Endothelial cell of umbilical vein (primary cell): ENCODE data around the gene FGF12. TPM values are rescaled to one million over a fixed set of nuclear protein-coding genes. Genes with fewer than 3 reads are reported as not detected.

ENCODE experiments used
- BruUV-seq: library from RNA; stranded (reverse); fragments of 400-500 nt; replicated peaks from 2 replicates; lab custom pipeline; 2021; lab: Mats Ljungman, UMichigan
- CTCF ChIA-PET: fragments of 300-600, 350-600 bp; sonication (Branson Sonifier 250); formaldehyde crosslinking; loops from one replicate; lab custom pipeline; 2021; ENCODE audit warnings: antibody characterized with exemption, inconsistent platforms; lab: Charles Lee
- POLR2A ChIA-PET: fragments of 300-600, 350-600 bp; sonication (Branson Sonifier 250); formaldehyde crosslinking; loops from one replicate; lab custom pipeline; 2021; ENCODE audit warnings: antibody characterized with exemption, inconsistent platforms; lab: Charles Lee
- DNase-seq: peaks from one replicate; pipeline ENCODE4 v3.0.0-alpha.2; 2011; ENCODE audit warnings: low read depth, low spot score
- FAIRE-seq: peaks from 2 replicates; lab custom pipeline; 2011; peaks lifted over from hg19 to GRCh38; lab: Jason Lieb, UNC
- H2AFZ ChIP-seq: 2 replicates; pipeline ENCODE4 v1.6.0; 2012; ENCODE audit warnings: low read depth, low read length, control low read depth, inconsistent platforms
- H3K27ac ChIP-seq: 2 replicates; pipeline ENCODE4 v1.5.1; 2011; ENCODE audit warnings: low read depth, mild to moderate bottlenecking, control low read depth, low read length, moderate library complexity; ENCODE audit not compliant: insufficient read depth
- H3K27me3 ChIP-seq, 2 experiments: 2 replicates each; pipeline versions ENCODE4 v1.6.0 to v1.6.1; 2011; ENCODE audit warnings: low read length in 2 of 2, mixed read lengths in 1 of 2; ENCODE audit not compliant: control insufficient read depth in 2 of 2, insufficient read depth in 2 of 2
- H3K36me3 ChIP-seq, 2 experiments: 2 replicates in 1 of 2; 3 replicates in 1 of 2; pipeline ENCODE4 v1.5.1; 2011; ENCODE audit warnings: low read length in 2 of 2, mild to moderate bottlenecking in 1 of 2, moderate library complexity in 1 of 2; ENCODE audit not compliant: control insufficient read depth in 2 of 2, insufficient read depth in 2 of 2; ENCODE audit errors: extremely low read depth in 1 of 2
- H3K4me1 ChIP-seq: 3 replicates; pipeline ENCODE4 v1.5.1; 2011; ENCODE audit warnings: mild to moderate bottlenecking, low read length; ENCODE audit not compliant: control insufficient read depth, insufficient read depth; ENCODE audit errors: extremely low read depth
- H3K4me2 ChIP-seq: 2 replicates; pipeline ENCODE4 v1.6.1; 2011; ENCODE audit warnings: low read length, control low read depth, mixed read lengths; ENCODE audit not compliant: insufficient read depth
- H3K4me3 ChIP-seq, 3 experiments: fragments of 200-600 bp in 1 of 3; sonication (generic), shearing (Covaris generic) in 1 of 3; replicated peaks in 1 of 3; 2 replicates each; pipeline ENCODE4 v1.5.1; 2011 to 2016; ENCODE audit warnings: control low read depth in 3 of 3, low read length in 3 of 3, mild to moderate bottlenecking in 2 of 3, inconsistent platforms in 1 of 3, low read depth in 1 of 3, moderate library complexity in 1 of 3; ENCODE audit not compliant: insufficient read depth in 1 of 3
- H3K79me2 ChIP-seq: 2 replicates; pipeline ENCODE4 v1.6.0; 2012; ENCODE audit warnings: low read length, inconsistent platforms; ENCODE audit not compliant: control insufficient read depth, insufficient read depth
- H3K9ac ChIP-seq: replicated peaks from 2 replicates; pipeline ENCODE3; 2011; ENCODE audit warnings: low read length, control low read depth; ENCODE audit not compliant: insufficient read depth; ENCODE audit errors: extremely low read depth
- H3K9me1 ChIP-seq: replicated peaks from 3 replicates; pipeline ENCODE4 v1.6.0; 2011; ENCODE audit warnings: mild to moderate bottlenecking, low read length; ENCODE audit not compliant: control insufficient read depth, insufficient read depth; ENCODE audit errors: extremely low read depth
- H3K9me3 ChIP-seq: replicated peaks from 2 replicates; pipeline ENCODE4 v1.5.1; 2012; ENCODE audit warnings: low read length, inconsistent platforms; ENCODE audit not compliant: control insufficient read depth, insufficient read depth
- H4K20me1 ChIP-seq: replicated peaks from 2 replicates; pipeline ENCODE3; 2011; ENCODE audit warnings: mild to moderate bottlenecking, low read length; ENCODE audit not compliant: control insufficient read depth, insufficient read depth; ENCODE audit errors: extremely low read depth
- EZH2 ChIP-seq: IDR thresholded peaks from 2 replicates; pipeline ENCODE4 v1.6.1; 2012; ENCODE audit warnings: borderline replicate concordance, low read depth, mild to moderate bottlenecking, moderate library complexity, low read length, inconsistent platforms; ENCODE audit not compliant: severe bottlenecking
- FOS ChIP-seq: IDR thresholded peaks from 2 replicates; pipeline ENCODE4 v1.6.1; 2011; ENCODE audit warnings: mild to moderate bottlenecking, low read length, moderate library complexity, borderline replicate concordance; ENCODE audit not compliant: insufficient read depth
- GATA2 ChIP-seq: IDR thresholded peaks from 2 replicates; pipeline ENCODE4 v1.7.0; 2011; ENCODE audit warnings: low read depth, mild to moderate bottlenecking, moderate library complexity, mixed read lengths, low read length; ENCODE audit not compliant: insufficient read length, insufficient read depth
- JUN ChIP-seq: IDR thresholded peaks from 2 replicates; pipeline ENCODE4 v1.6.1; 2011; ENCODE audit warnings: borderline replicate concordance, low read depth; ENCODE audit not compliant: insufficient read length, insufficient read depth
- MYC ChIP-seq: IDR thresholded peaks from one replicate; pipeline ENCODE4 v1.6.1; 2011; ENCODE audit warnings: mild to moderate bottlenecking, low read depth, low read length
- POLR2A ChIP-seq: IDR thresholded peaks from 2 replicates; pipeline ENCODE4 v1.6.1; 2012; ENCODE audit warnings: low read depth, mild to moderate bottlenecking, control low read depth, low read length
- POLR2AphosphoS5 ChIP-seq: IDR thresholded peaks from 2 replicates; pipeline ENCODE4 v1.6.1; 2012; ENCODE audit warnings: low read depth, mild to moderate bottlenecking, control low read depth, low read length, moderate library complexity; ENCODE audit not compliant: insufficient read depth
- dilution Hi-C: fragments of 300-500 bp; cut with MboI; formaldehyde crosslinking; loops from one replicate; pipeline ENCODE4 v1.15.0; 2019; ENCODE audit warnings: low sequenced_read_pairs; ENCODE audit not compliant: extremely low pct_ligation_motif_present
- intact Hi-C: fragments of 100-400 bp; cut with micrococcal nuclease; formaldehyde crosslinking; loops from one replicate; pipeline ENCODE4 v1.10.0; 2022
- polyA plus RNA-seq, 4 experiments: library from polyadenylated mRNA; depleted of rRNA in 3 of 4; stranded (reverse) in 3 of 4; unstranded in 1 of 4; fragments of >200 nt; gene quantifications; 2 replicates each; pipeline versions ENCODE4 v1.2.1 to v1.2.3, GENCODE V29; 2011 to 2012; ENCODE audit warnings: missing spikeins in 1 of 4
- total RNA-seq: library from RNA; stranded (reverse); gene quantifications from 2 replicates; pipeline ENCODE4 v1.2.3, GENCODE V29; 2021
- TF ChIP-seq, protein P1 (sequence below): IDR thresholded peaks from 2 replicates; pipeline ENCODE4 v1.6.1; 2011; ENCODE audit not compliant: insufficient read depth, insufficient read length
- TF ChIP-seq, protein P2 (sequence below), 2 donors: IDR thresholded peaks; 1 replicate in 1 of 2; 2 replicates in 1 of 2; pipeline ENCODE4 v1.5.1; 2011; ENCODE audit warnings: low read length in 2 of 2, mild to moderate bottlenecking in 2 of 2, moderate library complexity in 2 of 2, control low read depth in 1 of 2, inconsistent platforms in 1 of 2, low read depth in 1 of 2; ENCODE audit not compliant: insufficient read depth in 1 of 2; ENCODE audit errors: extremely low read depth in 1 of 2

Gene FGF12
- total and polyA plus RNA-seq, 2 donors (not counting 3 experiments of a cell fraction or from before 2014, with no cell fraction given) = 0.72 to 2.5 TPM

DNA sequence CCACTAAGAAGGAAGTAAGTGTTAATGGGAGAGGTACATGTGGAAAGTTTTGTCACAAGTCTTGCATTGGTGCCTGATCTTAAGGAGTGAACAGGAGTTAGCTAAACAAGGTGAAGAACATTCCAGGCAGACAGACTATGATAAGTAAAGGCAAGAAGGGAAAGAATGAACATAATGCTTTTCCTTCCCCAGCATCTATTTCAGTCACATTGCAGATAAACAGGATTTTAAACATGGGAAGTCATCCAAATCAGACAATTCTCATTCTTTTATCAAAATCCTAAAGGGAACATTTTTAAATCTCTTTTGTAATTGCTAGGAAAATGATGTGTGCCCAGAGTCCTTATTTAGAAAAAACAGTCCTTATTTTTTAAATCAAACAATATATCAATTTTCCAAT, 424.6 kb downstream of the FGF12 start:
- POLR2A ChIA-PET = no interaction called here

More for the DNA sequence above, 424.6 kb downstream of the FGF12 start:
- FAIRE-seq (no peak), DNase-seq (no peak)
- Histone ChIP-seq H3K79me2 (no peaks in the 10 kb centered on the region), H3K4me1 (no peaks in the 10 kb centered on the region), H3K9me3 (no peaks in the 10 kb centered on the region), H2AFZ (no peak overlapping the region), H3K27me3 (no peaks in the 10 kb centered on the region), H3K27ac (no peak overlapping the region), H3K9ac (no peak overlapping the region), H3K9me1 (no peaks in the 10 kb centered on the region), H3K4me3 (no peak overlapping the region), H4K20me1 (no peaks in the 10 kb centered on the region), H3K36me3 (no peaks in the 10 kb centered on the region), H3K4me2 (no peak overlapping the region)
- TF ChIP-seq GATA2 (no peak), FOS (no peak), POLR2AphosphoS5 (no peak), POLR2A (no peak), MYC (no peak), EZH2 (no peak), JUN (no peak)
- TF ChIP-seq, protein P1, sequence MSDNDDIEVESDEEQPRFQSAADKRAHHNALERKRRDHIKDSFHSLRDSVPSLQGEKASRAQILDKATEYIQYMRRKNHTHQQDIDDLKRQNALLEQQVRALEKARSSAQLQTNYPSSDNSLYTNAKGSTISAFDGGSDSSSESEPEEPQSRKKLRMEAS = no peak
- TF ChIP-seq, protein P2, sequence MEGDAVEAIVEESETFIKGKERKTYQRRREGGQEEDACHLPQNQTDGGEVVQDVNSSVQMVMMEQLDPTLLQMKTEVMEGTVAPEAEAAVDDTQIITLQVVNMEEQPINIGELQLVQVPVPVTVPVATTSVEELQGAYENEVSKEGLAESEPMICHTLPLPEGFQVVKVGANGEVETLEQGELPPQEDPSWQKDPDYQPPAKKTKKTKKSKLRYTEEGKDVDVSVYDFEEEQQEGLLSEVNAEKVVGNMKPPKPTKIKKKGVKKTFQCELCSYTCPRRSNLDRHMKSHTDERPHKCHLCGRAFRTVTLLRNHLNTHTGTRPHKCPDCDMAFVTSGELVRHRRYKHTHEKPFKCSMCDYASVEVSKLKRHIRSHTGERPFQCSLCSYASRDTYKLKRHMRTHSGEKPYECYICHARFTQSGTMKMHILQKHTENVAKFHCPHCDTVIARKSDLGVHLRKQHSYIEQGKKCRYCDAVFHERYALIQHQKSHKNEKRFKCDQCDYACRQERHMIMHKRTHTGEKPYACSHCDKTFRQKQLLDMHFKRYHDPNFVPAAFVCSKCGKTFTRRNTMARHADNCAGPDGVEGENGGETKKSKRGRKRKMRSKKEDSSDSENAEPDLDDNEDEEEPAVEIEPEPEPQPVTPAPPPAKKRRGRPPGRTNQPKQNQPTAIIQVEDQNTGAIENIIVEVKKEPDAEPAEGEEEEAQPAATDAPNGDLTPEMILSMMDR (IDR thresholded peaks at IDR 0.05; ENCODE audit: extremely low read depth in 1 of 2, insufficient read depth in 1 of 2, low read depth in 1 of 2, low read length in 2 of 2) = no peak
- dilution Hi-C loops (no loop called here), intact Hi-C loops (no loop called here)
- CTCF ChIA-PET = interaction anchor here (1.2 kb wide), 1 partner anchor 37 kb away, joined by 4 read pairs; no protein-coding TSS in a partner anchor
- no TSS peak for BruUV-seq
